ENCODE measurements around the gene PAF1.

Gene PAF1

DNA sequence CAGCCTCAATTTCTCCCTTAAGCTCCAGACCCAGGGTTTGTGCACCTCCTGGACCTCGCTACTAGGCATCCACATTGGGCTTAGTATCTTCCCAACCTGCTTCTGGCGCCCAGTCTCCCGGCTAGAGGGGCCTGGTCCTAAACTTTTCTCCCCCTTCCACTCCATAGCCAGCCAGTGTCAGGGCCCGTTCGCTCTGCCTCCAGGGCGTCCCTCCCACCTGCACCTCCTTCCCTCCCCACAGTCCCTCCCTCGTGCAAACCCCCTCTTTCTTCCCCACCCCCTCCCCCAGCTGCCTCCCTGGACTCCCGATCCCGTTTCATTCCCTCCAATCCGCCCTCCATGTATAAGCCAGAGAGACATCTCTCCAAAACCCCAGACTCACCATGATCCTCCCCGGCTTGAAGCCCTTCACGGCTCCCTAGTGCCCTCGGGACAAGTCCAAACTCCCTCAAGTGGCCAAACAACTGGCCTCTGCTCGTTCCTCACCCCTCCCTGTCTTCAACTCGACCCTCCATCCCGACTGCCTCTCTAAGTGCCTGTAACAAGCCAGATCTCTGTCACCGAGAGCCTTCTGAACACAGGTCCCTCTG is 49.7 kb downstream of the PAF1 start:
- H3K4me3 ChIP-seq = peak overlapping the region; percentile 48 to 96 (median 62)

DNA sequence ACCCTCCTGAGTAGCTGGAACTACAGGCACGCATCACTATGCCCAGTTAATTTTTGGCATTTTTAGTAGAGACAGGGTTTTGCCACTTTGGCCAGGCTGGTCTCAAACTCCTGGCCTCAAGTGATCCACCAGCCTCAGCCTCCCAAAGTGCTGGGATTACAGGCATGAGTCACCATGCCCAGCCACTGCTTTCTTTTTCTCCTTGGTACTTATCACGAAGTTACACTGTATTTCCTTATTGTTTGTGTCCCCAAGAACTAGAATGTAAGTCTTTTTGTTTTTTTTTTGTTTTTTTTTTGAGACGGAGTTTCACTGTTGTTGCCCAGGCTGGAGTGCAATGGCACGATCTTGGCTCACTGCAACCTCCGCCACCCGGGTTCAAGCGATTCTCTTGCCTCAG is 50.8 kb downstream of the PAF1 start:
- Histone ChIP-seq H3K27ac (peak overlapping the region in 6 of 21 experiments; percentile 88 to 95 (median 91)), H3K4me3 (peak overlapping the region in 1 of 7 experiments; percentile 96)

More for the DNA sequence above, 49.7 kb downstream of the PAF1 start:
- H3K27ac ChIP-seq = peak overlapping the region; percentile 56 to 97 (median 88)

GRCh38 chr19:39339674-39340073 is 51.2 kb downstream of the PAF1 start:
- Histone ChIP-seq H3K27ac (peak overlapping the region in 1 of 21 experiments; percentile 5), H3K4me3 (no peak overlapping the region)

DNA sequence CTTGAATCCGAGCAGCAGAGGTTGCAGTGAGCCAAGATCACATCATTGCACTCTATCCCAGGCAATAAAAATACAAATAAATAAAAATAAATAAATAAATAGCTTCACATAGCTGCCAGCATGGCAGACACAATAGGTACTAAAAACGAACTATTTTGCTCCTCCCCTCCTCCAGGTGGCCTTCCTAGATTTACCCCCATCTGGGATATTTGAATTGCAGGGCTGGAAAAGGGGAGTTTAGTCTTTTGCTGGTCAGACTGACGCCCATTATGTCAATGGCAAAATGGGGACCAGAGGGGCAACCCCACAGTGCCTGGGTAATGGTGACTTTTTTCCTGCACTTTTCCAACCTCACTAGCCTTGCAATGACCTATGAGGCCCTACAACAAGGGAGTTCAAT is 54.4 kb downstream of the PAF1 start:
- peak overlapping the region in 1 of 7 experiments; percentile 40 for H3K4me3 ChIP-seq
- H3K27ac ChIP-seq = peak overlapping the region in 16 of 21 experiments; percentile 38 to 97 (median 87)

Data from skin epidermis (tissue), 12 donors.